HG03060 (cell line): ENCODE results near the gene AGPAT3.

Source experiments
- ATAC-seq: cut with Tn5 transposase; IDR thresholded peaks from one replicate; pipeline ENCODE4 v1.9.1; 2021; ENCODE audit warnings: low read depth, moderate number of reproducible peaks; ENCODE audit not compliant: unreplicated experiment

Gene AGPAT3

GRCh38 chr21:44011579-44012473, 146.8 kb downstream of the AGPAT3 start, which contains the start of gene TRAPPC10:
Gene TRAPPC10 (plus strand): TSS chr21:44012309. CDS start chr21:44012494, 185 bp downstream.
- ATAC-seq: no peak

GRCh38 chr21:44012474-44013379, 147.7 kb downstream of the AGPAT3 start:
- no peak for ATAC-seq

- ATAC-seq: no peak
Measured at GRCh38 chr21:44013380-44014088, 148.5 kb downstream of the AGPAT3 start.

GRCh38 chr21:44017601-44018000, 152.6 kb downstream of the AGPAT3 start:
- no peak for ATAC-seq

- no peak for ATAC-seq
Measured at GRCh38 chr21:44018127-44018526, 153.1 kb downstream of the AGPAT3 start.

GRCh38 chr21:44018813-44019567, 154.0 kb downstream of the AGPAT3 start:
- ATAC-seq: no peak

GRCh38 chr21:44019568-44019958, 154.5 kb downstream of the AGPAT3 start:
- no peak for ATAC-seq

- no peak for ATAC-seq
Measured at GRCh38 chr21:44020551-44020950, 155.5 kb downstream of the AGPAT3 start.

- ATAC-seq: no peak
Measured at GRCh38 chr21:44021064-44021463, 156.0 kb downstream of the AGPAT3 start.

GRCh38 chr21:44024257-44024656, 159.2 kb downstream of the AGPAT3 start:
- ATAC-seq: no peak

- no peak for ATAC-seq
Measured at GRCh38 chr21:44024887-44025353, 159.9 kb downstream of the AGPAT3 start.

- ATAC-seq: no peak
Measured at GRCh38 chr21:44027607-44028286, 162.7 kb downstream of the AGPAT3 start.

GRCh38 chr21:44028287-44028659, 163.2 kb downstream of the AGPAT3 start:
- no peak for ATAC-seq

GRCh38 chr21:44029460-44030087, 164.6 kb downstream of the AGPAT3 start:
- no peak for ATAC-seq

GRCh38 chr21:44035244-44035643, 170.2 kb downstream of the AGPAT3 start:
- no peak for ATAC-seq
